Left lung (tissue), 10 donors: Measurements from ENCODE around the gene KLHDC4. TPM values are rescaled to one million over a fixed set of nuclear protein-coding genes. Genes with fewer than 3 reads are reported as not detected.
"Not testable (repeated sequence)": the region's sequence is repeated elsewhere in the genome, so short reads cannot be mapped to it uniquely, and the experiment has no call there.

Experiments used
- ATAC-seq: fragments of 200-7000 bp; cut with Tn5 transposase; one replicate; pipeline ENCODE4 v1.9.1; 2020; ENCODE audit warnings: moderate library complexity
- DNase-seq, 4 donors: peaks; one replicate each; pipeline ENCODE4 v3.0.0-alpha.2; 2013 to 2020
- H3K27ac ChIP-seq, 2 donors: fragments of 200-600 bp; sonication (generic) in 1 of 2; one replicate each; pipeline versions ENCODE4 v1.5.0 to v1.8.0; 2020 to 2021
- H3K27me3 ChIP-seq, 2 donors: fragments of 200-600 bp; sonication (generic) in 1 of 2; one replicate each; pipeline versions ENCODE4 v1.5.0 to v1.8.0; 2020 to 2021
- H3K36me3 ChIP-seq, 2 donors: fragments of 200-600 bp; sonication (generic) in 1 of 2; one replicate each; pipeline versions ENCODE4 v1.5.0 to v1.8.0; 2020 to 2021
- H3K4me1 ChIP-seq, 2 donors: fragments of 200-600 bp; one replicate each; pipeline ENCODE4 v1.8.0; 2021
- H3K4me3 ChIP-seq, 2 donors: fragments of 200-600 bp; sonication (generic) in 1 of 2; one replicate each; pipeline versions ENCODE4 v1.5.0 to v1.8.0; 2020 to 2021; ENCODE audit warnings: mild to moderate bottlenecking in 1 of 2
- H3K9me3 ChIP-seq, 2 donors: fragments of 200-600 bp; sonication (generic) in 1 of 2; one replicate each; pipeline versions ENCODE4 v1.5.0 to v1.8.0; 2020 to 2021
- intact Hi-C, 2 donors: fragments of 100-400 bp; cut with DNase I; formaldehyde crosslinking; loops; one replicate each; pipeline versions ENCODE4 v1.11.2 to v1.14.2; 2022
- polyA plus RNA-seq, 6 donors: library from polyadenylated mRNA; unstranded; fragments of 120-200 nt; gene quantifications; one replicate each; pipeline ENCODE4 v1.2.1, GENCODE V29; 2013; ENCODE audit not compliant: insufficient read length in 6 of 6
- total RNA-seq, 2 donors: library from RNA; stranded (reverse); fragmentation: NEBNext Ultra II Directional; extraction: Animal tissue kit (Norgen Biotek cat#: 25700); gene quantifications; one replicate each; pipeline ENCODE4 v1.2.1, GENCODE V29; 2021
- TF ChIP-seq, protein P1 (sequence below), 2 donors: fragments of 200-600 bp; sonication (generic) in 1 of 2; IDR thresholded peaks; one replicate each; pipeline versions ENCODE4 v1.5.0 to v1.8.0; 2021; ENCODE audit warnings: antibody characterized with exemption in 2 of 2
- donor health status: DM: no; HTN: yes; CAD: no.
- donor health status: DM: no; HTN: no; CAD: no.

The KLHDC4 gene
- total and polyA plus RNA-seq, 8 donors, result 31.3 to 46.7 (median 36.9) TPM

DNA sequence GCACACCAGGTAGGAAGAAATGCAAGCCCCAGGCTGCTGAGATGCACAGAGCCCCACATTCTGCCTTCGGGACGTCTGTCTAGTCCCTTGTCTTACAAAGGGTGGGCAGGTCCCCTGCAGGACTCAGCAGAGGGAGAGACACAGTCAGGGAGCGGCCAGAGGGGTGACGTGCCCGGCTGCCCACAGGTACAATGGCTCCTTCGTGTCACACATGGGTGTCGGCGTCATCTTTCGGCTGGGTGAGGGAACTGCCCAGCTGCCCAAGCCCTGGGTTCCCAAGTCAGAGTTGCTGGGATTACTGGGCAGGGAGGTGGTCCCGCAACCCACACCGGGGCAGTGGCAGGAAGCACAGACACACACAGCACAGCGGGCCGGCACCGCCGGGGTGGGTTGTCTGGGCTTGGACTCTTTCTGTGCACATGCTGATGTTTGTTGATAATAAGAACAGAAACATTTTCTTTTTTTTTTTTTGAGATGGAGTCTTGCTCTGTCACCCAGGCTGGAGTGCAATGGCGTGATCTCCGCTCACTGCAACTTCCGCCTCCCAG lies 82.9 kb downstream of the KLHDC4 start:
- TF ChIP-seq, protein P1, sequence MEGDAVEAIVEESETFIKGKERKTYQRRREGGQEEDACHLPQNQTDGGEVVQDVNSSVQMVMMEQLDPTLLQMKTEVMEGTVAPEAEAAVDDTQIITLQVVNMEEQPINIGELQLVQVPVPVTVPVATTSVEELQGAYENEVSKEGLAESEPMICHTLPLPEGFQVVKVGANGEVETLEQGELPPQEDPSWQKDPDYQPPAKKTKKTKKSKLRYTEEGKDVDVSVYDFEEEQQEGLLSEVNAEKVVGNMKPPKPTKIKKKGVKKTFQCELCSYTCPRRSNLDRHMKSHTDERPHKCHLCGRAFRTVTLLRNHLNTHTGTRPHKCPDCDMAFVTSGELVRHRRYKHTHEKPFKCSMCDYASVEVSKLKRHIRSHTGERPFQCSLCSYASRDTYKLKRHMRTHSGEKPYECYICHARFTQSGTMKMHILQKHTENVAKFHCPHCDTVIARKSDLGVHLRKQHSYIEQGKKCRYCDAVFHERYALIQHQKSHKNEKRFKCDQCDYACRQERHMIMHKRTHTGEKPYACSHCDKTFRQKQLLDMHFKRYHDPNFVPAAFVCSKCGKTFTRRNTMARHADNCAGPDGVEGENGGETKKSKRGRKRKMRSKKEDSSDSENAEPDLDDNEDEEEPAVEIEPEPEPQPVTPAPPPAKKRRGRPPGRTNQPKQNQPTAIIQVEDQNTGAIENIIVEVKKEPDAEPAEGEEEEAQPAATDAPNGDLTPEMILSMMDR (IDR thresholded peaks at IDR 0.05), result no peak
- intact Hi-C loops, result no loop called here
- Histone ChIP-seq H3K27me3 (peaks cover 0 to 79% of the 10 kb centered on the region in 2 donors), H3K4me3 (no peak overlapping the region), H3K27ac (no peak overlapping the region), H3K9me3 (no peaks in the 10 kb centered on the region), H3K36me3 (no peaks in the 10 kb centered on the region), H3K4me1 (no peaks in the 10 kb centered on the region)
- peak in 1 of 4 donors; percentile 52 for DNase-seq
- ATAC-seq, result no peak

DNA sequence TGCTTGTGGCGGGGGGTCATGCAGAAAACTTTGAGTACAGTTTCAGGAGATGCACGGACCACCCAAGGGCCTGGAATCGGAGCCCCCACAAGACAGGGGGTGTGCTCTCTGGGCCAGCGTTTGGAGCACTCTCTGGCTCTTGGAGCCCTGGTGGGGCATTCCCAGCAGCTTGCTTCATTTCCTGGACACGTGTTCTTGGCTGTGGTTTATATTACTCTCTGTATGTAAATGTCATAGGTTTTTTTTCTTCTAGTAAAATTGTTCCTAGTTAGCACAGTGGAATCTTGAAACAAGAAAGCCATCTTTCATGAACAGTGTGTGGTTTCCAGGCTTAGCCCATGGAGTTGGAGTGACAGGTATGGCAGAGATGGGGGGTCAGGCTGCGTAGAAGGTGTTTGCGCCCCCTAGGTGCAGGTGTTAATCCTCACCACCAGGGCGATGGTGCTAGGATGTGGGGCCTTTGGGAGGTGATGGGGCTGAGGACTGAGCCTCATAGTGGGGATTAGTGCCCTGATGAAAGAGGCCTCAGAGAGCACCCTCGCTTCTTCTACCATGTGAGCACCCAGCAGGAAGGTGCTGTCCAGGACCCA lies 83.7 kb downstream of the KLHDC4 start:
- H3K27me3 ChIP-seq, result peaks cover 0 to 71% of the 10 kb centered on the region in 2 donors
- H3K4me3 ChIP-seq, result no peak overlapping the region
- TF ChIP-seq, protein P1 (IDR thresholded peaks at IDR 0.05), result no peak
- no peak overlapping the region for H3K27ac ChIP-seq
- H3K36me3 ChIP-seq, result no peaks in the 10 kb centered on the region
- H3K9me3 ChIP-seq, result no peaks in the 10 kb centered on the region
- DNase-seq, result peak in 1 of 4 donors; percentile 33
- intact Hi-C loops, result no loop called here
- H3K4me1 ChIP-seq, result no peaks in the 10 kb centered on the region
- peak; percentile 62 for ATAC-seq

DNA sequence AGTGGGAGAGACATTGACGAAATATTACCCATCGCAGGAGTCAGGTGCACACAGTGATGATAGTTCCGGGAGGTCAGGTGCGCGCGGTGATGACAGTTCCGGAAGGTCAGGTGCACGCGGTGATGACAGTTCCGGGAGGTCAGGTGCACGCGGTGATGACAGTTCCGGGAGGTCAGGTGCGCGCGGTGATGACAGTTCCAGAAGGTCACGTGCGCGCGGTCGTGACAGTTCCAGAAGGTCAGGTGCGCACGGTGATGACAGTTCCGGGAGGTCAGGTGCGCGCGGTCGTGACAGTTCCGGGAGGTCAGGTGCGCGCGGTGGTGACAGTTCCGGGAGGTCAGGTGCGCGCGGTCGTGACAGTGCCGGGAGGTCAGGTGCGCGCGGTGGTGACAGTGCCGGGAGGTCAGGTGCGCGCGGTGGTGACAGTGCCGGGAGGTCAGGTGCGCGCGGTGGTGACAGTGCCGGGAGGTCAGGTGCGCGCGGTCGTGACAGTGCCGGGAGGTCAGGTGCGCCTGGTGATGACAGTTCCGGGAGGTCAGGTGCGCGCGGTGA lies 84.7 kb downstream of the KLHDC4 start:
- H3K4me1 ChIP-seq, H3K9me3 ChIP-seq, intact Hi-C loops, H3K36me3 ChIP-seq, H3K27ac ChIP-seq, ATAC-seq, H3K4me3 ChIP-seq: not testable (repeated sequence)
- peaks cover 0 to 64% of the 10 kb centered on the region in 2 donors for H3K27me3 ChIP-seq
- DNase-seq, result peak in 1 of 4 donors; percentile 58

DNA sequence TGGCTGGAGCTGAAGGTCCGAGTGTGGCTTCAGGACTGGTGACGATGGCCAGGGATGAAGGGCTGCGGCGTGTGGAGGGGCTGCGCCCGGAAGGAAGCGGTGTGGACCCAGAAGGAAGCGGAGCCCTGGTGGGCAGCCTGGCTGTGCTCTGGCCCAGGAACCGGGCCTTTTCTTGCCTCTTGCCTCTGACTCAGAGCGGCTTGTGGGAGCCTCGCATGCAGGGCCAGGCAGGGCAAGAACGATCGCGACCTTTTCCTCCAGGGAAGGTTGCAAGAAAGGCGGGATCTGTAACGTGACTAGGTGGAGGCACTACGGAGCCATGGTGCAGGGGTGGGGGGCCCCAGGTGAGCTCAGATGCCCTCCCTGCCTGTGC lies 85.5 kb downstream of the KLHDC4 start:
- no peaks in the 10 kb centered on the region for H3K36me3 ChIP-seq
- no peak for ATAC-seq
- TF ChIP-seq, protein P1 (IDR thresholded peaks at IDR 0.05), result no peak
- intact Hi-C loops, result no loop called here
- no peaks in the 10 kb centered on the region for H3K9me3 ChIP-seq
- H3K27me3 ChIP-seq, result peaks cover 0 to 62% of the 10 kb centered on the region in 2 donors
- H3K4me3 ChIP-seq, result no peak overlapping the region
- no peak overlapping the region for H3K27ac ChIP-seq
- H3K4me1 ChIP-seq, result no peaks in the 10 kb centered on the region
- peak in 1 of 4 donors; percentile 59 for DNase-seq

DNA sequence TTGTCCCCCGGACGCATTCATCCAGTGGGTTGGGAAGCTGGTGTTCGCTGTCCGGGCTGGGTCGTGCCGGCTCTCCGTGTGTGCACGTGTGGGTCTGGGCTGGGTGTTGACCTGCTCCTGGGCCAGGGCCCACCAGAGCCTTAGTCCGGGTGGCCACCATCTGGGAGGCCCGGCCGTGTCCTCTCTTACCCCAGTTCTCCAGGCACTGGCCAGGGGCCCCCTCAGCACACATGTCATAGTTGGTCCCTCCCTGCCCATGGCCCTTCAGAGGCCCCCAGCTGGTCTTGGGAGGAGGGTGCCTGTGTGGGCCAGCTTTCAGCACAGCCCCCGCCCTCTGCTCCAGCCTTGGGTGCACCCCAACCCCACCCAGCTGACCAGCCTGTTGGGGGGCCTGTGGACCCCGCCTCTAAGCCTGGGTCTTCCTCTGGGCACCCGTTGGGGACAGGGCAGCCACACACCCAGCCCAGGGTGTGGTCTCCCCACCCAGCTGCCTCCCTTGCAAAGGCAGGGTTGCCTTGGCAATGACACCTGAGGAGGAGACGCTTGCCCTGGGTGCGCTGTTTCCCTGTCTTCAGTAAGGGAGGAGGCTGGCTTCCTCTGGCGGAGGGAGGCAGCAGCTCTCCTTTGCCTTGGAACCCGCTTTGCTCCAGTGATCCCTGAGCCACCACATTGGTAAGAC lies 86.1 kb downstream of the KLHDC4 start:
- intact Hi-C loops, result no loop called here
- H3K4me1 ChIP-seq, result no peaks in the 10 kb centered on the region
- no peak overlapping the region for H3K4me3 ChIP-seq
- no peak overlapping the region for H3K27ac ChIP-seq
- TF ChIP-seq, protein P1 (IDR thresholded peaks at IDR 0.05), result no peak
- no peaks in the 10 kb centered on the region for H3K9me3 ChIP-seq
- ATAC-seq (no peak), DNase-seq (peak in 1 of 4 donors; percentile 56)
- H3K36me3 ChIP-seq, result no peaks in the 10 kb centered on the region
- peaks cover 0 to 57% of the 10 kb centered on the region in 2 donors for H3K27me3 ChIP-seq
